ENCODE measurements around the gene PI4KA.
"Not testable (repeated sequence)": the region's sequence is repeated elsewhere in the genome, so short reads cannot be mapped to it uniquely, and the experiment has no call there.

PI4KA gene

DNA sequence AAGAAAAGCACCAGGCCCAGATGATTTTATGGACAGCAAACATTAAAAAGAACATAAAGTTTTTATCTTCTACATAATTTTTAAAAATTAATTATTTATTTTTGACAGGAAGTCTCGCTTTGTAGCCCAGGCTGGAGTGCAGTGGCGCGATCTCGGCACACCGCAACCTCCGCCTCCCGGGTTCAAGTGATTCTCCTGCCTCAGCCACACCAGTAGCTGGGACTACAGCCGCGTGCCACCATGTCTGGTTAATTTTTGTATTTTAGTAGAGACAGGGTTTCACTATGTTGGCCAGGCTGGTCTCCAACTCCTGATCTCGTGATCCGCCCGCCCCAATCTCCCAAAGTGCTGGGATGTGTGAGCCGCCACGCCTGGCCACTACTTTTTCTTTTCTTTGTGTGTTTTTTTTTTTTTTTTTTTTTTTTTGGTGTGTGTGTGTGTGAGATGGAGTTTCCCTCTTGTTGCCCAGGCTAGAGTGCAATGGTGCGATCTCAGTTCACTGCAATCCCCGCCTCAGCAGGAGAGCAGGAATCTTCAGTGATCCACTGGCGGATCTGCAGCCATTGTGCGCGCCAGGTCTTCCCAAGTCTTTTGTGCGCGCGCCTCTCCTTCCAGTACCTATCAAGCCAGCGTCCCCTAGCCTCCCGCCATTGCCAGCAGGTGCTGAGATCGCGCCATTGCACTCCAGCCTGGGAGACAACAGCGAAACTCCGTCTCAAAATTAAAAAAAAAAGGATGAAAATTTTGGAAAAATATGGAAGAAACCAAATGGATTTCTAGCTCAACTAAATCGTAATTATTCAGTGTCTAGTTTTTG is 171.0 kb downstream of the PI4KA start:
- not testable (repeated sequence) for DNase-seq

DNA sequence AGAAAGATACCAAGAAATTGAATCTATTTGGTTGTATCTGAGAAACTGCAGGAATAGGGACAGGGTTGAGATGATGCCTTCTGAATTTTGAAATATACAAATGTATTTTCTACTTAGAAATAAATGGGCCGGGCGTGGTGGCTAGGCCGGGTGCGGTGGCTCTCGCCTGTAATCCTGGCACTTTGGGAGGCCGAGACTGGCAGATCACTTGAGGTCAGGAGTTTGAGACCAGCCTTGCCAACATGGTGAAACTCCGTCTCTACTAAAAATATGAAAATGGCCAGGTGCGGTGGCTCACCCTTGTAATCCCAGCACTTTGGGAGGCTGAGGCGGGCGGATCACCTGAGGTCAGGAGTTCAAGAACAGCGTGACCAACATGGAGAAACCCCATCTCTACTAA is 172.8 kb downstream of the PI4KA start:
- DNase-seq, result not testable (repeated sequence)

DNA sequence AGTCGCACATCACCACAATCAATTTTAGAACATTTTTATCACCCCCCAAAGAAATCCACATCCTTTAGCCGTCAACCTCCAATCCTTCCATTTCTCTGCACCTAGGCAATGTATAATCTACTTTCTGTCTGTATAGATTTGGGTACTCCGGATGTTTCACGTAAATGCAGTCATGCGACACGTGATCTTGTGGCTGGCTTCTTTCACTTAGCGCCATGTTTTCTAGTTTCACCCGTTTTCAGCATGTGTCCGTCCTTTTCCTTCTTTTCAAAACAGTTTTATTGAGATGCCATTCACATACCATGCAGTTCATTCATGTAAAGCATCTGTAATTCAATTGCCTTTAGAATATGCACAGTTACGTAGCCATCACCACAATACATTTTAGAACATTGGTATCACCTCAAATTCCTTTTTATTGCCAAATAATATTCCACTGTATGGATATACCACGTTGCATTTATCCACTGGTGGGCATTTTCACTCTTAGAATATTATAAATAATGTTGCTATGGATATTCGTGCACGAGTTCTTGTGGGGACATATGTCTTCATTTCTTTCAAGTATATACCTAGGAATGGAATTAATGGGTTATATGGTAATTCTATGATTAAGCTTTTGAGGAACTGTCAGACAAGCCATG is 179.7 kb downstream of the PI4KA start:
- not testable (repeated sequence) for DNase-seq

DNA sequence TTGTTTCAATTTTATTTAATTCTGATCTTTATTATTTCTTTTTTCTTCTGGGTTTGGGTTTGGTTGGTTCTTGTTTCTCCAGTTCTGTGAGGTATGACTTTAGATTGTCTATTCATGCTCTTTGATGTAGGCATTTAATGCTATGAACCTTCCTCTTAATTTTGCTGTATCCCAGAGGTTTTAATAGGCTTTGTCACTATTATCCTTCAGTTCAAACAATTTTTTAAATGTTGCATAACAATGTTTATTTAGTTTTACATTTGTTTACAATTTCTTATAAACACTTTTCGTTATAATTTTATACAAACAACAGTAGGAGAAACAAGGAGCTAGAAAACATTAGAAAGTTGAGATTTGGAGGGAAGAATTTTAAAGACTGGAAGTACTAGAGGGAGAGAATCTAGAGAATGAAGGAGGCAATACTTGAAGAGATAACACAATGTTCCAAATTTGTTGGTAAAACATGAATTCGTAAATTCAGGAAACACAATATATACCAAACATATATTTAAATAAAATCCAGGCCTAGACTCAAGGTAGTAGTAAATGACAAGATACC is 180.8 kb downstream of the PI4KA start:
- DNase-seq, result no peak

DNA sequence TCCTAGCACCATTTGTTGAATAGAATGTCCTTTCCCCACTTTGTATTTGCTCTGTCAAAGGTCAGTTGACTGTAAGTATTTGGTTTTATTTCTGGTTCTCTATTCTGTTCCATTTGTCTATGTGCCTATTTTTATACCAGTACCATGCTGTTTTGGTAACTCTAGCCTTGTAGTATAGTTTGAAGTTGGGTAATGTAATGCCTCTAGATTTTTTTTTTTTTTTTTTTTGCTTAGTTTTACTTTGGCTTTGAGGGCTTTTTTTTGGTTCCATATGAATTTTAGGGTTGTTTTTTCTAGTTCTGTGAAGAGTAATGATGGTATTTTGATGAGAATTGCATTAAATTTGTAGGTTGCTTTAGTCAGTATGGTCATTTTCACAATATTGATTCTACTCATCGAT is 183.0 kb downstream of the PI4KA start:
- DNase-seq, result not testable (repeated sequence)

DNA sequence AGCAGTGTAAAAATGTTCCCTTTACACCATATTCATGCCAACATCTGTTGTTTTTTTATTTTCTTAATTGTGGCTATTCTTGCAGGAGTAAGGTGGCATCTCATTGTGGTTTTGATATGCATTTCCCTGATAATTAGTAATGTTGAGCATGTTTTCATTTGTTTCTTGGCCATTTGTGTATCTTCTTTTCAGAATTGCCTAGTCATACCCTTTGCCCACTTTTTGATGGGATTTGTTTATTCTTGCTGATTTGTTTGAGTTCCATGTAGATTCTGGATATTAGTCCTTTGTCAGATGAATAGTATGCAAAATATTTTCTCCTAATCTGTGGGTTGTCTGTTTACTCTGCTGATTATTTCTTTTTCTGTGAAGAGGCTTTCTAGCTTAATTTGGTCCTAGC is 183.6 kb downstream of the PI4KA start:
- no peak for DNase-seq

DNA sequence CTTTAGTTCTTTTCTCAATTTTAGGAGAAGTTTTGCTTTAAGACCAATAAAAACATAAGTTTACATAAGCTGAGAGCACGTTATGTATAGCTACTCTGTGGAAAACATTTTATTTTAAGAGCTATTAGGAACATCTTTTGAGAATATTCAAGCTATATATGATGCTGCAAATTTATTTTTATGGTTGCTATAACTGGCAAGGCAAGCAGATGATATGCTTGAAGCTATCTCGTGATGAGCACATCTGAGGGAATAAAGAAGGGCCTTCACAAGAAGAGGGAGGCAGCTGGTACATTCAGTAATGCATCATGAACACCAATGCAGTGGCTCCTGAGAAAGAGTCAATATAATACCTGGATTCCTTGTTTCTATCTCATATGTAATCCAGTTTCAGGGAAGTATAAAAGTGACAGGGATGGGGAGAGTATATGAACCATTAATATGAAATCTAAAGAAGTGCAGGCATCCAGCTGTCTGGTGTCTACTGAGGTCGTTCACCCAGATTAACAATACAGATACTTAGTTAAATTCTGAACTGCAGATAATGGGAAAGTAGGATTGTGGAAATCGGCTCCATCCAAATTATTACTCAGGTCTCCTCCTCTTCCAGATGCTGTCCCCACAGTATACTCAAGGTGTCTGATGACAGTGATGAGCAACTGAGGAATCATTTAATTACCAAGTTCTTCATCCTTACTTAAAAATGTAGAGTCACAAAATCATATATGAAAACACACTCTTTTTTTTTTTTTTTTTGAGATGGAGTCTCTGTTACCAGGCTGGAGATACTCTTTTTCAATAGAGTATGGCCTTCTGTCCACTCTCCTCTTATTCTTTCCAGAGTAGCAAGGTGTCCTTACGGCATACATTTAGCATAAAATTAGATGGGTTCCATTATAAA is 185.1 kb downstream of the PI4KA start:
- DNase-seq, result no peak

DNA sequence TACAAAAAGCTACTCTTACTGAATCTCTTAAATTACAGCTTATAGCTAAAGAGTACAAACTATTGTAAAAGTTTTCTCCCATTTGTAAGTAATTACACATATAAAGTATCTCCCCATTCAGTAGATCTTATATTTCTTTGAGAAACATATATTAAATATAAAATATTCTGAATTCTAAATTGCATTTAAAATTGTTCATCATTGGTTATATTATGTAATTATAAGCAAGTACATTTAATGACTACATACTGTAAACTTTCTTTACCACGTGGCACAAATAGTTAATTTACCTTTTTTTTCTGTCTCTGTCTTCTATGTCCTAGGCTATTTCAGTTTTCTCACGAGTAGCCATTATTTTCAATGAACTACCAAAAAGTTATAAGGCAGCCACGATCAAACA is 185.9 kb downstream of the PI4KA start:
- no peak for DNase-seq

DNA sequence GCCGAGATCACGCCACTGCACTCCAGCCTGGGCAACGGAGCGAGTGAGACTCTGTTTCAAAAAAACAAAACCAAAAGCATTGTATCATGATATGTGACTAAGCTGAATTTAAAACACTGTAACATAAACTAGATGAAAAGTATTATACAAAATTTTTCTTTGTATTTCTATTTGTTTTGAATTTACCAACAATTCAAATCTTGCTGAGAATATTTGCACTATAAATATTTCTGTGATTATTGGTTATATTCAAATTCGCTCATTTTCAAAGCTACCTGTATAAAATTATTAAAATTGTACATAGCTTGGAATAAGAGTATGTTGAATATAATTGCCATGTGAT is 186.6 kb downstream of the PI4KA start:
- no peak for DNase-seq

DNA sequence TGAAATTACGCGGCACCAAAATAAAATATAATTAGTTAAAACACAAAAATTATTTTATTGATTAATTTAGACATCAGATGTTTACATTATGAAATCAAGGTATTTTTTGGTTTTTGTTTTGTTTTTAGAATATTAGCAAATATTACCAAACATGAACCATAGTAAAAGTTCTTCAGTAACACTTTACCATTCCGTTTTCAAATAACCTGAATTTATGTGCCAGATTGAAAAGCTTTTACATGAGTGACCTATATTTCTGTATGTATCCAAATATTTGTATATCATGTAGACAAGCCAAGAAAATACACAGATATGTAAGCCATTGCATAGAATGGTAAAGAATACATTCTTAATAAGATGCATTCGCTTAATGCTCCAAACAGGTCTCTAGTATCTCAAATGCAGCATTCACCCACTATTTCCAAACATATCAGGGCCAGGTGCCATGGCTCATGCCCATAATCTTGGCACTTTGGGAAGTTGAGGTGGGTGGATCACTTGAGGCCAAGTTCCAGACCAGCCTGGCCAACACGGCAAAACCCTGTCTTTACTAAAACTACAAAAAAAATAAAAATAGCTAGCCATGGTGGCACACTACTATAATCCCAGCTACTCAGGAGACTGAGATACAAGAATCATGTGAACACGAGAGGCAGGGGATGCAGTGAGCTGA is 187.1 kb downstream of the PI4KA start:
- DNase-seq, result no peak

DNA sequence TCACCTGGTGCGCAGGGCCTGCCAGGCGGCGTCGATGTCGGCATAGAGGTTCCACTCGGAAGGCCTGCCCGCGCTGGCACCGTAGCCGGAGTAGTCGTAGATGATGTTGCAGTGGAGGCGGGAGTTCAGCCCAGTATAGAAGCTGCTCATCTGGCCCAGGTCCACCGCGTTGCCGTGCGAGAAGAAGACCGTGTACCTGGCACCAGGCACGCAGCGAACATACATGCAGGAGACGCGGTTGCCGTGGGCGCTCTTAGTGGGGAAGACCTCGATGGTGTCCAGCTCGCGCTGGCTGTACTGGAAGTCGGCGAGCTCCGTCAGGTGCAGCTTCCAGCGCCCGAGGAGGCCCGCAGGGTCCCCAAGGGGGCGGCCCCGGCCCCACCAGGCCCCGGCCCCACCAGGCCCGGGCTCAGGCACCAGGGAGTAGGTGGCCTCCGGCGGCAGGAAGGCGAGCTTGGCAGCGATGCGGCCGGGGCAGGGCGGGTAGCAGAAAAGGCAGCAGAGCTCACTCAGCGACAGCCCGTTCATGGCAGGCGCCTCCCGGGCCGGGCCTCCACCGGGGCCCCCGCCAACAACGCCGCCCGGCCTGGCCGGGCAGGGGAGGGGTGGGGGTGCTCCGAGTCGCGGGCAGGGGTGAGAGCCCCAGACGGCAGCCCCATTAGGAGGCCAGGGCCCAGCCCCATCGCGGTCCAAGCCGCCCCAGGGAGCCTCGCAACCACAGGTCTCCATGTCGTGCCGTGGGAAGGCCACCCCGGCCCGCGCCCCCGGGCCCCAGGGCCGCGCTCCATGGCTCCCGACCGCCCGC is 188.0 kb downstream of the PI4KA start:
- not testable (repeated sequence) for DNase-seq

DNA sequence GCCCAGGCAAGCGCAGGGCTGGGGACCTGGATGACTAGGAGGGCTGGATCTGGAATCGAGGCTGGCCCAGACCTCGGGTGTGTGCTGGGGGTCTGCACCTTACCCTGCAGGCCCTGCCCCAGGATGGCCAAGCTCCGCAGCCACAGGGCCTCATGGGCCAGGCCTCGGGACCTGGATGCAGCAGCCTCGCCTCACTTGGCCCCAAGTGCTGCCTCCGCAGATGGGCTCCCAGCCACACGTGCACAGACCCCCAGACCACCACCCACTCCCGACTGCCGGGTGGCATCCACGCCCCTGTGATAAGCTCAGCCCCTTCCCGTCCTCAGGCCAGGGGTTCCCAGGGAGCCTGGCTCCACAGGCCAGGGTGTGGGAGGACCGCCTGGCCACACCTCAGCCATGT is 188.7 kb downstream of the PI4KA start:
- not testable (repeated sequence) for DNase-seq

DNA sequence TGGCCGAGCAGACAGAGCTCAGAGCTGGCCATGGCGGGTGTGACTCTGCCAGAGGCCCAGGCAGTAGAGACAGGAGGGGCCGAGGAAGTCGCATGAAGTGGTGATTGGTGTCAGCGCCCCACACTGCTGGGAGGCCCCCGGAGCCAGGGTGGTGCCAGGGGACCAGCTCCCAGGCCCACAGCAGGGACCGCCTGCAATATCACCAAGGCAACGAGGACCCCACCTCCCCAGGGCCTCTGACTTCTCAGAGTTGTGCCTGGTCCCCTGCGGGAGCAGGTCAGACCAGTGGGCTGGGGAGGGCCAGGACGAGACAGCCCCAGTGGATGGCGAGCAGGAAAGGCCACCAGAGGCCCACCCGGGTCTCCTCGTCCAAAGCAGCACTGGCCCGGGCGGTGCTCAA is 189.1 kb downstream of the PI4KA start:
- not testable (repeated sequence) for DNase-seq

DNA sequence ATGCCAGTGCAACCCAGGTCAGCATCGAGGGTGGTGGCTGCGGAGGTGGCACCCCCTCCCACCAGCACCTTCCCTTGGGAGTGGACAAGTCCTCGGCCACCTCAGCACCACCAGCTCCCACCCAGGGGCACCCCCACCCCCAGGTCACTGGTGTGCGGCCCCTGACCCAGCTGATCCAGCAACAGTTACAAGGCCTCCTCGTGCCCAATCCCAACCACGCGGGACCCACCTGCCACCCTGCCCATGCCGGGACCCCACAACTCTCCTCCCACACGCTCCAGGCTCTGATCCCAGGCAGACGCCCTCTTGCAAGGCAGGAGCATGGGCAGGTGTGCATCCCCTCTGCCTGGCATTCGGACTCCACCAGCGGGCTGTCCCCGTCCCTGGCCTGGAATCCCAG is 189.8 kb downstream of the PI4KA start:
- DNase-seq, result not testable (repeated sequence)

DNA sequence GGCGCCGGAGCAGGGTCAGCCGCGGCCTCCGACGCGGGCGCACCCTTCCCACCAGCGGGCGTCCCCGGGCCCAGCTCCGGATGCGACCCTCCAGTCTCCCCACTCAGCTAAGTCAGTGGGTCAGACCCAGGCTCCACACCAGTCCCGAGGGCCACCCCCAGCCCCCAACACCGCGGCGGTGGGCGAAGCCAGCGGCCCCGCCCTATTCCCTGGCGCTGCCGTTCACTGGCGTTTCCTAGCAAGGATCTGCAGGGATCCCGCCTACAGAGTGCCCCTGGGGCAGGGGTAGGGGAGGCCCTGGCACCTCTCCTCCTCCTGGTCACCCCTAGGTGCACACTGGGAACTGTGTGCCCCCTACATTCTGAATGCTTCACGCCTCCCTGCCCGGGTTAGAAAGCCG is 190.4 kb downstream of the PI4KA start:
- DNase-seq, result not testable (repeated sequence)

DNA sequence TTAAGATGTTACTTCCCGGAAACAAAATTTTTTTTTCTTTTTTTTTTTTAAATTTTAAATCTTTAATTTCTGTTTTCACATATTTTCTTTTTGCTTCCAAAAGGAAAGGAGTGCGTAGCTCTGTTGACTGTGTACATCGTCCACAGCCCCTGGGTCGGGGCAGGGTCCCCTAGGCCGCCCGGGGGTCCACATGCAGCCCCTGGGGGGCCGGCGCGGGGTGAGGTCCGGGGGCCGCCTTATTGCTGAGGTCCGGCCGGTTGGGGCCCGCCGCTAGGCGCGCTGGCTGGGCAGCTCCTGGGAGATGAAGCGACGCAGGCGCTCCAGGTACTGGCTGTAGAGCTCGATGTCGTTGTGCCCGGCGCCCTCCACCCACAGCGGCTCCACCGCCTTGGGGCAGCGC is 191.1 kb downstream of the PI4KA start:
- not testable (repeated sequence) for DNase-seq

DNA sequence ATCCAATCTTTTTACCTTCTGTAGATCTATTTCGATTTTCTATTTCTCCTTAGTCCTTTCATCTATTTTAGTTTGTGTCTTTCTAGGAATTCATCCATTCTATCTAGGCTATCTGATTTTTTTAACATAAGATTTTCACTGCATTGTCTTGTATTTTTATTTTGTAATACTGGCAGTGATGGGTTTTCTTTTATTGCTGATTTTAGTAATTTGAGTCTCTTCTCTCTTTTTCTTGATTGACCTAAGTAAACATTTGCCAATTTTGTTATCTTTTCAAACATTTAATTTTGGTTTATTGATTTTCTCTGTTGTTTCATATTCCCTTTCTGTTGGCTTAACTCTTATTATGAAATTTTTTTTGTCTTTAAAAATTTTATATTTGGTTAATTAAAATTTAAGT is 192.1 kb downstream of the PI4KA start:
- DNase-seq, result no peak

DNA sequence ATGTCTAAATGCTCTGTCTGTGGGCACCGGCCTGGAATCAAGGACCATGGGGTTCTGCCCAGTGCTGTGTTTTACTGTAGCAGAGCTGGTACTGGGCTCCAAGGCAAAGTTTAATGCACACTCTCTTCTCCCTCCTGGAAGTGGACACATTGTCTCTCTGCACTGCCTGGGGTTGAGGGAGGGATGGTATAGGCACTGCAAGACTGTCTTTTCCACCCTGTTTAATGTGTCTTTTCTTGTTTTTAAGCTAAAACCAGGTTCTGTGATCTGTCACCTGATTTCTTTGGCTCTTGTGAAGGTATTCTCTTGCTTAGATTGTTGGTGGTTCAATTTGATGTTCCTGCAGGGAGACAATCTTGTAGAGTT is 194.0 kb downstream of the PI4KA start:
- no peak for DNase-seq

DNA sequence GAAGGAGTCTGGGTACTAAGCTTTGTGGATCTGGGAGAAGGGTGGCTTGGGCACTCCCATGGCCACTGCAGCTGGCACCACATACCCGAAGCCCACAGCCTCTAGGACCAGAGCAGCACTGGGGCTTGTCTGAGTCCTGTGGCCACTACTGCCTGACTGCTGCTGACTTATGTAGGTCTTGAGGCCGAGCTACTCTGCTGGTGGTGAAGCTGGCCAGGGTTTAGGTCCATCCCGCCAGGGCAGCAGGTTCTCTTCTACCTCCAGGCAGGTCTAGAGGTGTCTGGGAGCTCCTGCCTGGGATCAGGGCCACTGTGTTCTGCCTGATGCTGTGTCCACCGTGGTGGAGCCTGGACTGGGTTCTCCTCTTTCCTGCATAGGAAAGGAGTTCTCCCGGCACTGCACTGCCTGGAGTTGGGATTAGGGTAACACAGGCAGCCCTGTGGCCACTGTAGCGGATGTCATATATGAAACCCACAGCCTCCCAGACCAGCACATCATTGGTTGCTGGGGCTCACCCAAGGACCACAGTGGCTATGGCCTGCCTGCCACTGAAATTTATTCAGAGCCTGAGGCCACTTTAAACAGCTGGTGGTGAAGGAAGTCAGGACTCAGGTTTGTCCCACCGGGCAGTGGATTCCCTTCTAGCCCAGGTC is 194.5 kb downstream of the PI4KA start:
- DNase-seq, result no peak

DNA sequence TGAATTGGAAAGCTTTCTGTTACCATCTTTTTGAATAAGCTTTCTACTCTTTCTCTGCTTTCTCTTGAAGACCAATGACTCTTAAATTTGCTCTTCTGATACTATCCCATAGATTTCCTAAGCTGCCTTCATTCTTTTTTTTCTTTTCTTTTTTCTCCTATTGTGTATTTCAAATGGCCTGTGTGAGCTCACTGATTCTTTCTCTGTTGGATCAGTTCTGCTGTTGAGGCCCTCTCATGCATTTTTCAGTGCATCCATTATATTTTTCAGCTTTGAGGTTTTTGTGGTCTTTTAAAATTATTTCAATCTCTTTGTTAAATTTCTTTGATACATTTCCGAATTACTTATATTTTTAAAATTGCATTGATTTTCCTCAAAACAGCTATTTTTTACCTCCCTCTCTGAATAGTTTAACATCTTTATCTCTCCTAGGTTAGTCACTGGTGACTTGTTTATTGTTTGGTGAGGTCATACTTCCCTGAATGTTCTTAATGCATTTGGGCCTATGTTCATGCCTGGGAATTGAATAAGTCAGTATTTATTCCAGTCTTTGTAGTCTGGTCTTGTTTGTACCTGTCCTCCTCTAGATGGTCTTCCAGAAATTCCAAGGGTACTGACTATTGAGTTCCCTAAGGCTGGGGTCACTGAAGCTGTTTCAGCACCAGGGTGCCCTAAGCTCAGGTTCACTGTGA is 195.3 kb downstream of the PI4KA start:
- no peak for DNase-seq
